SKM-1 (cell line): ENCODE results near the gene ZNF790.
"Not testable (repeated sequence)": the region's sequence is repeated elsewhere in the genome, so short reads cannot be mapped to it uniquely, and the experiment has no call there.

ENCODE experiments used
- DNase-seq: peaks from one replicate; lab custom pipeline; 2025; ENCODE audit not compliant: unreplicated experiment; lab: John Stamatoyannopoulos, UW

ZNF790 gene

GRCh38 chr19:36837906-36838783, at the start of gene ZNF790:
Gene ZNF790 (minus strand): TSS chr19:36838387. CDS start chr19:36825619, 12,768 bp downstream.
- DNase-seq = peak; percentile 62

GRCh38 chr19:36876993-36877938, 39.1 kb upstream of the ZNF790 start:
- DNase-seq = no peak

GRCh38 chr19:36851898-36852297, 13.7 kb upstream of the ZNF790 start:
- no peak for DNase-seq

- DNase-seq = peak; percentile 80
These were observed 12.6 kb upstream of the ZNF790 start, which contains the start of gene ZNF345 for GRCh38 chr19:36850559-36851442. Gene ZNF345 (plus strand): TSS chr19:36850876. CDS start chr19:36876831, 25,955 bp downstream.

GRCh38 chr19:36849701-36850558, 11.7 kb upstream of the ZNF790 start:
- DNase-seq = peak; percentile 86

GRCh38 chr19:36847968-36848367, 9.8 kb upstream of the ZNF790 start:
- no peak for DNase-seq

- DNase-seq = no peak
These were observed 667 bp upstream of the ZNF790 start for GRCh38 chr19:36838784-36839324.

- no peak for DNase-seq
These were observed 846 bp downstream of the ZNF790 start for GRCh38 chr19:36837176-36837905.

- DNase-seq = no peak
These were observed 4.8 kb downstream of the ZNF790 start for GRCh38 chr19:36833430-36833829.

- DNase-seq = no peak
These were observed 16.4 kb downstream of the ZNF790 start for GRCh38 chr19:36821758-36822157.

GRCh38 chr19:36819130-36819630, 19.0 kb downstream of the ZNF790 start:
- no peak for DNase-seq

- DNase-seq = no peak
These were observed 31.2 kb downstream of the ZNF790 start for GRCh38 chr19:36807029-36807428.

GRCh38 chr19:36805364-36805763, 32.8 kb downstream of the ZNF790 start:
- DNase-seq = no peak

- DNase-seq = no peak
These were observed 40.4 kb downstream of the ZNF790 start for GRCh38 chr19:36797786-36798108.

GRCh38 chr19:36796714-36796992, 41.5 kb downstream of the ZNF790 start:
- DNase-seq = no peak

GRCh38 chr19:36791420-36792141, 46.6 kb downstream of the ZNF790 start:
- not testable (repeated sequence) for DNase-seq

- no peak for DNase-seq
These were observed 62.4 kb downstream of the ZNF790 start for GRCh38 chr19:36775768-36776167.

GRCh38 chr19:36773223-36773579, 65.0 kb downstream of the ZNF790 start:
- DNase-seq = no peak
